PC-9 (cell line): ENCODE measurements around the gene ACADS. TPM values are rescaled to one million over a fixed set of nuclear protein-coding genes. Genes with fewer than 3 reads are reported as not detected.

Source experiments
- BruUV-seq: library from RNA; stranded (reverse); fragments of 400-500 nt; replicated peaks from 2 replicates; lab custom pipeline; 2021; lab: Mats Ljungman, UMichigan
- CTCF ChIA-PET: fragments of 300-600 bp; sonication (Branson Sonifier 250); formaldehyde crosslinking; loops from one replicate; lab custom pipeline; 2022; ENCODE audit warnings: antibody characterized with exemption; lab: Charles Lee
- POLR2A ChIA-PET: fragments of 300-600 bp; sonication (Branson Sonifier 250); formaldehyde crosslinking; loops from one replicate; lab custom pipeline; 2022; ENCODE audit warnings: antibody characterized with exemption; ENCODE audit not compliant: unreplicated experiment; lab: Charles Lee
- DNase-seq, 2 experiments: peaks; one replicate each; pipeline versions ENCODE4 v3.0.0 to v3.0.0-alpha.2; 2015 to 2022; ENCODE audit warnings: mixed read lengths in 1 of 2
- H2AFZ ChIP-seq: fragments of 200-600 bp; sonication (generic); 2 replicates; pipeline ENCODE4 v1.8.1; 2017; ENCODE audit warnings: antibody characterized with exemption
- H3F3A ChIP-seq: fragments of 200-600 bp; sonication (generic); 2 replicates; pipeline ENCODE4 v1.8.1; 2017; ENCODE audit warnings: antibody characterized with exemption, mild to moderate bottlenecking, low read depth; ENCODE audit not compliant: insufficient read depth
- H3K27ac ChIP-seq: fragments of 200-600 bp; sonication (generic); 2 replicates; pipeline ENCODE4 v1.6.1; 2016; ENCODE audit warnings: mixed run types
- H3K27me3 ChIP-seq: fragments of 200-600 bp; sonication (generic); 2 replicates; pipeline ENCODE4 v1.6.1; 2016; ENCODE audit warnings: low read depth, mixed run types; ENCODE audit not compliant: insufficient read depth
- H3K36me3 ChIP-seq: fragments of 200-600 bp; sonication (generic); 2 replicates; pipeline ENCODE4 v1.6.1; 2016; ENCODE audit warnings: low read depth, mixed run types
- H3K4me1 ChIP-seq: fragments of 200-600 bp; sonication (generic); replicated peaks from 2 replicates; pipeline ENCODE4 v1.6.1; 2016; ENCODE audit warnings: mixed run types; ENCODE audit not compliant: insufficient read depth
- H3K4me2 ChIP-seq: fragments of 200-600 bp; sonication (generic); 2 replicates; pipeline ENCODE4 v1.6.1; 2017; ENCODE audit warnings: mixed run types
- H3K4me3 ChIP-seq: fragments of 200-600 bp; sonication (generic); 2 replicates; pipeline ENCODE4 v1.6.1; 2016; ENCODE audit warnings: mixed run types
- H3K79me2 ChIP-seq: fragments of 200-600 bp; sonication (generic); 2 replicates; pipeline ENCODE4 v1.6.1; 2017; ENCODE audit warnings: low read depth, mixed run types
- H3K9me2 ChIP-seq: fragments of 200-600 bp; sonication (generic); 2 replicates; pipeline ENCODE4 v1.8.1; 2017; ENCODE audit warnings: mild to moderate bottlenecking; ENCODE audit not compliant: insufficient read depth
- H3K9me3 ChIP-seq: fragments of 200-600 bp; sonication (generic); 2 replicates; pipeline ENCODE4 v1.8.1; 2016; ENCODE audit warnings: low read depth; ENCODE audit not compliant: insufficient read depth
- H4K20me1 ChIP-seq: fragments of 200-600 bp; sonication (generic); 2 replicates; pipeline ENCODE4 v1.8.1; 2017; ENCODE audit not compliant: insufficient read depth
- CTCF ChIP-seq: fragments of 200-600 bp; sonication (generic); conservative IDR thresholded peaks from 2 replicates; pipeline ENCODE4 v1.6.1; 2017; ENCODE audit warnings: mixed run types, antibody characterized with exemption, mild to moderate bottlenecking, moderate library complexity
- EZH2 ChIP-seq: fragments of 200-600 bp; sonication (generic); IDR thresholded peaks from 2 replicates; pipeline ENCODE4 v1.8.0; 2017; ENCODE audit warnings: antibody characterized with exemption, low read depth
- intact Hi-C: fragments of 100-400 bp; cut with micrococcal nuclease; formaldehyde crosslinking; loops from one replicate; pipeline ENCODE4 v1.10.0; 2022; ENCODE audit not compliant: unreplicated experiment
- total RNA-seq: library from RNA; stranded (reverse); gene quantifications from 2 replicates; pipeline ENCODE4 v1.2.3, GENCODE V29; 2021

ACADS gene
- total RNA-seq, 1 experiment from 2014 or later, result 8.2 TPM

GRCh38 chr12:120710031-120710804 lies 15.4 kb upstream of the ACADS start, which contains the start of gene UNC119B:
Gene UNC119B (plus strand): TSS chr12:120710458. CDS start chr12:120710475, 17 bp downstream.
- peaks cover 7% of the 10 kb centered on the region; the same call in 1 of the 2 replicates for H3K4me1 ChIP-seq
- intact Hi-C loops, result loop anchor here (5.0 kb wide), 2 partner anchors 147 to 262 kb away; no protein-coding TSS in a partner anchor
- peaks cover 4% of the 10 kb centered on the region; the same call in 1 of the 2 replicates for H4K20me1 ChIP-seq
- CTCF ChIA-PET, result interaction anchor here (0.6 kb wide), 1 partner anchor 256 kb away, joined by 5 read pairs; no protein-coding TSS in a partner anchor
- no TSS peak for BruUV-seq
- peak within 1 kb of the TSS; percentile 87 for H3K4me3 ChIP-seq
- peak within 1 kb of the TSS; percentile 88 for H2AFZ ChIP-seq
- H3K79me2 ChIP-seq, result peaks cover 20% of the 10 kb centered on the region
- peak within 1 kb of the TSS; percentile 93 for H3K4me2 ChIP-seq
- no peaks in the 10 kb centered on the region for H3K27me3 ChIP-seq
- DNase-seq, result peak in 1 of 2 experiments; percentile 63
- TF ChIP-seq EZH2, result no peak
- TF ChIP-seq CTCF, result no peak
- no peaks in the 10 kb centered on the region for H3K9me3 ChIP-seq
- peaks cover 8% of the 10 kb centered on the region; the same call in 1 of the 2 replicates for H3F3A ChIP-seq
- H3K36me3 ChIP-seq, result no peaks in the 10 kb centered on the region
- H3K9me2 ChIP-seq, result no peaks in the 10 kb centered on the region
- no peak within 1 kb of the TSS; the same call in 1 of the 2 replicates for H3K27ac ChIP-seq
- POLR2A ChIA-PET, result interaction anchor here (0.6 kb wide), 1 partner anchor 160 kb away, joined by 20 read pairs; no protein-coding TSS in a partner anchor

- no TSS peak for BruUV-seq
- peaks cover 4% of the 10 kb centered on the region; the same call in 1 of the 2 replicates for H4K20me1 ChIP-seq
- H3K4me1 ChIP-seq, result peaks cover 7% of the 10 kb centered on the region; the same call in 1 of the 2 replicates
- no peaks in the 10 kb centered on the region for H3K9me3 ChIP-seq
- ChIA-PET POLR2A (interaction anchor here (0.6 kb wide), 1 partner anchor 161 kb away, joined by 20 read pairs; no protein-coding TSS in a partner anchor), CTCF (interaction anchor here (0.6 kb wide), 1 partner anchor 257 kb away, joined by 5 read pairs; no protein-coding TSS in a partner anchor)
- H3K9me2 ChIP-seq, result no peaks in the 10 kb centered on the region
- H3K27ac ChIP-seq, result no peak overlapping the region; the same call in 1 of the 2 replicates
- H2AFZ ChIP-seq, result peak overlapping the region; percentile 88
- H3K79me2 ChIP-seq, result peaks cover 20% of the 10 kb centered on the region
- peaks cover 8% of the 10 kb centered on the region; the same call in 1 of the 2 replicates for H3F3A ChIP-seq
- DNase-seq, result peak in 1 of 2 experiments; percentile 22
- no peaks in the 10 kb centered on the region for H3K27me3 ChIP-seq
- peak overlapping the region; percentile 87 for H3K4me3 ChIP-seq
- intact Hi-C loops, result loop anchor here (5.0 kb wide), 2 partner anchors 146 to 261 kb away; no protein-coding TSS in a partner anchor
- TF ChIP-seq EZH2, result no peak
- TF ChIP-seq CTCF, result no peak
- H3K36me3 ChIP-seq, result 0 out of 2 replicates have a peak, but pooled peaks cover 2% of the 10 kb centered on the region
- peak overlapping the region; percentile 93 for H3K4me2 ChIP-seq
These were observed 14.8 kb upstream of the ACADS start for GRCh38 chr12:120710805-120711296.

DNA sequence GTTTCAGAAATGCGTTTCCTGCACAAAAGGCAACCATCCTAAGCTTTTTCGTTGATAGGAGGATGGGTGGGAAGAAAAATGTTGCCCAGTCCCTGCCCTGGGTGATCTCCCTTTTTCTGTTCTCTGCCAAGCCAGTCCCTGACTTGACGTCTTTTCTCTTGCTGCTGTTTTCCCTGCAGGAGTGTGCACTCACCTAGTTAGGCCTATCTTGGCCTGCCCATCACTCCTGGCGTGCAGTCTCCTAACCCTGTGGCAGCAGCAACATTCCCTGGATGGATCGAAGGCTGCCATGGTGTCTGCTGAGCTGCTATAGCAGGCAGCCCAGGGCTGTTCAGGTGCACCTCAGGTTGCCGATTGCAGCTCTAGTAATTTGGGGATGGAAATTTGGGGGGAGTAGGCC lies 14.2 kb upstream of the ACADS start:
- intact Hi-C loops, result loop anchor here (5.0 kb wide), 2 partner anchors 146 to 261 kb away; no protein-coding TSS in a partner anchor
- H3K4me2 ChIP-seq, result peak overlapping the region; percentile 93
- H3K4me1 ChIP-seq, result 0 out of 2 replicates have a peak, but pooled peaks cover 7% of the 10 kb centered on the region
- peaks cover 8% of the 10 kb centered on the region; the same call in 1 of the 2 replicates for H3F3A ChIP-seq
- DNase-seq, result no peak
- TSS peak; percentile 33 for BruUV-seq
- peaks cover 4% of the 10 kb centered on the region; the same call in 1 of the 2 replicates for H4K20me1 ChIP-seq
- H2AFZ ChIP-seq, result peak overlapping the region; percentile 88
- peaks cover 20% of the 10 kb centered on the region for H3K79me2 ChIP-seq
- no peaks in the 10 kb centered on the region for H3K9me3 ChIP-seq
- H3K27ac ChIP-seq, result no peak overlapping the region
- ChIA-PET POLR2A (no interaction called here), CTCF (interaction anchor here (0.7 kb wide), 1 partner anchor 9 kb away, joined by 3 read pairs; no protein-coding TSS in a partner anchor)
- no peaks in the 10 kb centered on the region for H3K27me3 ChIP-seq
- TF ChIP-seq CTCF (no peak), EZH2 (no peak)
- H3K9me2 ChIP-seq, result no peaks in the 10 kb centered on the region
- 0 out of 2 replicates have a peak, but pooled peaks cover 5% of the 10 kb centered on the region for H3K36me3 ChIP-seq
- H3K4me3 ChIP-seq, result peak overlapping the region; percentile 87
